ENCODE results near the gene DCP1A. TPM values are rescaled to one million over a fixed set of nuclear protein-coding genes. Genes with fewer than 3 reads are reported as not detected.

Gene DCP1A
- total RNA-seq, 1 donor from 2014 or later: 25.0 TPM

DNA sequence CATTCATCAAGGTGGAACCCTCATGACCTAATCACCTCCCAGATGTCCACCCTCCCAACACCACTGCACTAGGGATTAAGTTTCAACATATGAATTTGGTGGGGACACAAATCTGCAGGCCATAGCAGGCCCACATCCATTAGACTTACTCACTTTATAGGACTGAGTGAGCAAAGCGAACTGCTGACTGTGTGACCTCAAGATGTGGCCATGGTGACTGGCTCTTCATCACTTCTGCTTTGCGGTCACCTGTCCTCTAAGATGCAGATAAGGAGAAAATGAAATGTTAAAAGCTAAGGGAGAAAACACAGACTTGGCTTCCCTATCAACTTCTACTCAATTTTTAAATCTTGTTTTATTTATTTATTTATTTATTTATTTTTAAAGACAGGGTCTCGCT, 14.5 kb upstream of the DCP1A start:
- peaks cover 5% of the 10 kb centered on the region for H3K27me3 ChIP-seq (ENCODE audit: insufficient read depth, low read length)
- no peak overlapping the region for H2AFZ ChIP-seq (ENCODE audit: low read depth, low read length)
- H3K4me3 ChIP-seq (ENCODE audit: insufficient read depth, low read depth, low read length): no peak overlapping the region
- Mint-ChIP-seq H3K27ac (ENCODE audit: unreplicated experiment) (no peak overlapping the region), H3K9me3 (ENCODE audit: unreplicated experiment) (no peaks in the 10 kb centered on the region), H3K4me1 (ENCODE audit: low read depth, unreplicated experiment) (no peaks in the 10 kb centered on the region), H3K4me3 (ENCODE audit: unreplicated experiment) (no peak overlapping the region), H3K27me3 (ENCODE audit: low read depth, unreplicated experiment) (peaks cover 3% of the 10 kb centered on the region), H3K36me3 (ENCODE audit: low read depth, unreplicated experiment) (no peaks in the 10 kb centered on the region)
- TF ChIP-seq, protein P1, sequence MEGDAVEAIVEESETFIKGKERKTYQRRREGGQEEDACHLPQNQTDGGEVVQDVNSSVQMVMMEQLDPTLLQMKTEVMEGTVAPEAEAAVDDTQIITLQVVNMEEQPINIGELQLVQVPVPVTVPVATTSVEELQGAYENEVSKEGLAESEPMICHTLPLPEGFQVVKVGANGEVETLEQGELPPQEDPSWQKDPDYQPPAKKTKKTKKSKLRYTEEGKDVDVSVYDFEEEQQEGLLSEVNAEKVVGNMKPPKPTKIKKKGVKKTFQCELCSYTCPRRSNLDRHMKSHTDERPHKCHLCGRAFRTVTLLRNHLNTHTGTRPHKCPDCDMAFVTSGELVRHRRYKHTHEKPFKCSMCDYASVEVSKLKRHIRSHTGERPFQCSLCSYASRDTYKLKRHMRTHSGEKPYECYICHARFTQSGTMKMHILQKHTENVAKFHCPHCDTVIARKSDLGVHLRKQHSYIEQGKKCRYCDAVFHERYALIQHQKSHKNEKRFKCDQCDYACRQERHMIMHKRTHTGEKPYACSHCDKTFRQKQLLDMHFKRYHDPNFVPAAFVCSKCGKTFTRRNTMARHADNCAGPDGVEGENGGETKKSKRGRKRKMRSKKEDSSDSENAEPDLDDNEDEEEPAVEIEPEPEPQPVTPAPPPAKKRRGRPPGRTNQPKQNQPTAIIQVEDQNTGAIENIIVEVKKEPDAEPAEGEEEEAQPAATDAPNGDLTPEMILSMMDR (IDR thresholded peaks at IDR 0.05; ENCODE audit: insufficient read depth, low read depth, low read length): no peak
- no peak for TF ChIP-seq EZH2 (IDR thresholded peaks at IDR 0.05; ENCODE audit: insufficient read depth, low read length)
- H3K36me3 ChIP-seq (ENCODE audit: insufficient read depth, low read length): no peaks in the 10 kb centered on the region
- FAIRE-seq (no peak), DNase-seq (ENCODE audit: low read depth) (no peak)
- no peak overlapping the region for H3K4me2 ChIP-seq (ENCODE audit: low read length)
- H3K4me1 ChIP-seq (ENCODE audit: insufficient read depth, low read length): no peaks in the 10 kb centered on the region
- H3K9ac ChIP-seq (ENCODE audit: low read length): no peak overlapping the region
- no peak overlapping the region for H3K27ac ChIP-seq (ENCODE audit: low read depth, low read length)
- no peaks in the 10 kb centered on the region for H3K9me3 ChIP-seq (ENCODE audit: insufficient read depth, low read depth, low read length)
- H3K79me2 ChIP-seq (ENCODE audit: insufficient read depth, low read length): no peaks in the 10 kb centered on the region
- no peaks in the 10 kb centered on the region for H4K20me1 ChIP-seq (ENCODE audit: insufficient read depth, low read length)

DNA sequence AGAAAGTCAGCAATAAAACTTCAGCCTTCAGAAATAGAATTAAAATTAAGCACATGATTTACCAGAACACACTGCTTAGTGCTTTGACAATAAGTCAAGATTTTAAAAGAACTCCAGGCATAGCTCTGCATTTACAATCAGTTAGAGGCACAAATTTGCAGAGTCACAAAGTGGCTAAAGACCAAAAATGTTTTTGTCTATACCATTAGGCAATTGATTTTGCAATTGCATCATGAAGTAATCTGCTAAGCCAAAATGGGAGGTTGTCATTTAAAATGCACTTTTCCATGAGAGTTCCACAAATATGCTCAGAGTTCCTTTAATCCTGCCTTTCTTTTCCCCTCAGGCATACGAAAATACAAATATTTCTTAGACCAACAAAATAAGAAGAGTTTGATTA, 10.1 kb upstream of the DCP1A start:
- H3K4me1 Mint-ChIP-seq (ENCODE audit: low read depth, unreplicated experiment): peaks cover 4% of the 10 kb centered on the region
- TF ChIP-seq, protein P1 (IDR thresholded peaks at IDR 0.05; ENCODE audit: insufficient read depth, low read depth, low read length): no peak
- no peak for TF ChIP-seq EZH2 (IDR thresholded peaks at IDR 0.05; ENCODE audit: insufficient read depth, low read length)
- H3K27ac Mint-ChIP-seq (ENCODE audit: unreplicated experiment): no peak overlapping the region
- no peak overlapping the region for H3K4me3 Mint-ChIP-seq (ENCODE audit: unreplicated experiment)
- Histone ChIP-seq H3K9ac (ENCODE audit: low read length) (no peak overlapping the region), H3K9me3 (ENCODE audit: insufficient read depth, low read depth, low read length) (no peaks in the 10 kb centered on the region), H2AFZ (ENCODE audit: low read depth, low read length) (no peak overlapping the region), H3K27me3 (ENCODE audit: insufficient read depth, low read length) (peaks cover 5% of the 10 kb centered on the region), H3K36me3 (ENCODE audit: insufficient read depth, low read length) (no peaks in the 10 kb centered on the region), H3K79me2 (ENCODE audit: insufficient read depth, low read length) (no peaks in the 10 kb centered on the region), H3K27ac (ENCODE audit: low read depth, low read length) (no peak overlapping the region), H3K4me3 (ENCODE audit: insufficient read depth, low read depth, low read length) (no peak overlapping the region), H3K4me1 (ENCODE audit: insufficient read depth, low read length) (peaks cover 4% of the 10 kb centered on the region), H3K4me2 (ENCODE audit: low read length) (no peak overlapping the region), H4K20me1 (ENCODE audit: insufficient read depth, low read length) (no peaks in the 10 kb centered on the region)
- no peaks in the 10 kb centered on the region for H3K9me3 Mint-ChIP-seq (ENCODE audit: unreplicated experiment)
- FAIRE-seq (no peak), DNase-seq (ENCODE audit: low read depth) (no peak)
- H3K36me3 Mint-ChIP-seq (ENCODE audit: low read depth, unreplicated experiment): no peaks in the 10 kb centered on the region
- peaks cover 3% of the 10 kb centered on the region for H3K27me3 Mint-ChIP-seq (ENCODE audit: low read depth, unreplicated experiment)

DNA sequence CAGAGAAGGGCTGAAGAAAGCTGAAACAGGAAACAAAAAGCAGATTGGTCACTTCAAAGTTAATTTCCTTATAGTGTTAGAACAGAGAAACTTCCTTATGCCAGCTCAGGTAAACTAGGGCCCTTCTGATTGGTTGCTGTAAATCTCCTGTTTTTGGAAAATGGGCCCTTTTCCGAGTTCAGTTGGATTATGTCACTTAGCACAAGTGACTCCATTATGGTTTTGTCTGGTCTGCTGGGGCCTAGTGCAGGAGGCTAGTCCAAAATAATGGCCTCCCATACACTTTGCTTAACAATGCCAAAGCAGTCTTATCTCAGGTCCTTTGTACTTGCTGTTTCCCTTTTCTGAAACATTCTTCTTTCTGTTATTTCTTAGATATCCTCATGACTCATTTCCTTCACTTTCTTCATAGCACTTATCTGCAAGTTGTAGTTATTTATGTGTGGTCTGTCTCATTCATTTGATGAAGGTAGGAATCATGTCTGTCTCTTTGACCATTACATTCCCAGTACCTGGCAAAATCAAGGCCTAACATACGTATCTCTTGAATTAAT, 7.7 kb upstream of the DCP1A start:
- peaks cover 2% of the 10 kb centered on the region for H3K27me3 ChIP-seq (ENCODE audit: insufficient read depth, low read length)
- H3K4me3 ChIP-seq (ENCODE audit: insufficient read depth, low read depth, low read length): no peak overlapping the region
- peaks cover 4% of the 10 kb centered on the region for H3K4me1 ChIP-seq (ENCODE audit: insufficient read depth, low read length)
- H3K79me2 ChIP-seq (ENCODE audit: insufficient read depth, low read length): no peaks in the 10 kb centered on the region
- no peaks in the 10 kb centered on the region for H3K36me3 ChIP-seq (ENCODE audit: insufficient read depth, low read length)
- Mint-ChIP-seq H3K4me1 (ENCODE audit: low read depth, unreplicated experiment) (peaks cover 5% of the 10 kb centered on the region), H3K27ac (ENCODE audit: unreplicated experiment) (no peak overlapping the region), H3K9me3 (ENCODE audit: unreplicated experiment) (no peaks in the 10 kb centered on the region), H3K27me3 (ENCODE audit: low read depth, unreplicated experiment) (peaks cover 3% of the 10 kb centered on the region), H3K4me3 (ENCODE audit: unreplicated experiment) (no peak overlapping the region), H3K36me3 (ENCODE audit: low read depth, unreplicated experiment) (no peaks in the 10 kb centered on the region)
- no peak overlapping the region for H3K27ac ChIP-seq (ENCODE audit: low read depth, low read length)
- no peaks in the 10 kb centered on the region for H3K9me3 ChIP-seq (ENCODE audit: insufficient read depth, low read depth, low read length)
- TF ChIP-seq EZH2 (IDR thresholded peaks at IDR 0.05; ENCODE audit: insufficient read depth, low read length): no peak
- TF ChIP-seq, protein P1 (IDR thresholded peaks at IDR 0.05; ENCODE audit: insufficient read depth, low read depth, low read length): no peak
- no peak overlapping the region for H2AFZ ChIP-seq (ENCODE audit: low read depth, low read length)
- H3K4me2 ChIP-seq (ENCODE audit: low read length): peak overlapping the region; percentile 12
- DNase-seq (ENCODE audit: low read depth) (peak; percentile 73), FAIRE-seq (peak; percentile 49)
- H3K9ac ChIP-seq (ENCODE audit: low read length): no peak overlapping the region
- no peaks in the 10 kb centered on the region for H4K20me1 ChIP-seq (ENCODE audit: insufficient read depth, low read length)
